GF-D8 (cell line): ENCODE measurements around the gene COQ8A.
"Not testable (repeated sequence)": the region's sequence is repeated elsewhere in the genome, so short reads cannot be mapped to it uniquely, and the experiment has no call there.

Source experiments
- DNase-seq: peaks from one replicate; lab custom pipeline; 2025; lab: John Stamatoyannopoulos, UW

Gene COQ8A

GRCh38 chr1:226929260-226930111 is 10.6 kb upstream of the COQ8A start:
- not testable (repeated sequence) for DNase-seq

GRCh38 chr1:226934483-226935237 is 5.4 kb upstream of the COQ8A start:
- no peak for DNase-seq

- peak; percentile 31 for DNase-seq
Observed at GRCh38 chr1:226937940-226938725, 2.0 kb upstream of the COQ8A start.

GRCh38 chr1:226938903-226939437 is 1.1 kb upstream of the COQ8A start:
- DNase-seq: peak; percentile 61

GRCh38 chr1:226939438-226940028 is 561 bp upstream of the COQ8A start:
- DNase-seq: peak; percentile 78

- DNase-seq: no peak
Observed at GRCh38 chr1:226940806-226941067, 643 bp downstream of the COQ8A start.

- DNase-seq: no peak
Observed at GRCh38 chr1:226942392-226942791, 2.3 kb downstream of the COQ8A start.

GRCh38 chr1:226943156-226943555 is 3.1 kb downstream of the COQ8A start:
- no peak for DNase-seq

GRCh38 chr1:226943927-226944326 is 3.8 kb downstream of the COQ8A start:
- no peak for DNase-seq

- DNase-seq: no peak
Observed at GRCh38 chr1:226945106-226945857, 5.2 kb downstream of the COQ8A start.

GRCh38 chr1:226945858-226946245 is 5.8 kb downstream of the COQ8A start:
- no peak for DNase-seq

GRCh38 chr1:226946285-226946684 is 6.2 kb downstream of the COQ8A start:
- no peak for DNase-seq

- no peak for DNase-seq
Observed at GRCh38 chr1:226946841-226947240, 6.7 kb downstream of the COQ8A start.

GRCh38 chr1:226948051-226948450 is 8.0 kb downstream of the COQ8A start:
- DNase-seq: no peak

GRCh38 chr1:226948480-226948879 is 8.4 kb downstream of the COQ8A start:
- DNase-seq: no peak

GRCh38 chr1:226948996-226949395 is 8.9 kb downstream of the COQ8A start:
- no peak for DNase-seq

- DNase-seq: no peak
Observed at GRCh38 chr1:226949401-226949800, 9.3 kb downstream of the COQ8A start.

GRCh38 chr1:226950316-226950715 is 10.2 kb downstream of the COQ8A start:
- no peak for DNase-seq

- no peak for DNase-seq
Observed at GRCh38 chr1:226950871-226951270, 10.8 kb downstream of the COQ8A start.

- DNase-seq: no peak
Observed at GRCh38 chr1:226951286-226952117, 11.4 kb downstream of the COQ8A start.

GRCh38 chr1:226952118-226952441 is 12.0 kb downstream of the COQ8A start:
- no peak for DNase-seq
